OCI-M2 (cell line): ENCODE data around the gene CDH3.

ENCODE experiments used
- DNase-seq: peaks from one replicate; lab custom pipeline; 2025; ENCODE audit not compliant: unreplicated experiment; lab: John Stamatoyannopoulos, UW

CDH3 gene

GRCh38 chr16:68734782-68735181 is 89.7 kb downstream of the CDH3 start:
- DNase-seq = no peak

- no peak for DNase-seq
Observed at GRCh38 chr16:68736561-68736960, 91.5 kb downstream of the CDH3 start.

GRCh38 chr16:68737046-68737729 is 92.1 kb downstream of the CDH3 start, which contains the start of gene CDH1:
CDH1 (plus strand) TSS chr16:68737292; CDS start chr16:68737416, 124 bp downstream.
- no peak for DNase-seq

- no peak for DNase-seq
Observed at GRCh38 chr16:68737730-68738629, 92.9 kb downstream of the CDH3 start.

- DNase-seq = no peak
Observed at GRCh38 chr16:68739964-68740627, 95.0 kb downstream of the CDH3 start.

GRCh38 chr16:68740628-68741346 is 95.7 kb downstream of the CDH3 start:
- DNase-seq = no peak

- no peak for DNase-seq
Observed at GRCh38 chr16:68743664-68744063, 98.6 kb downstream of the CDH3 start.

GRCh38 chr16:68744744-68745280 is 99.7 kb downstream of the CDH3 start:
- DNase-seq = no peak

GRCh38 chr16:68746951-68747350 is 101.8 kb downstream of the CDH3 start:
- no peak for DNase-seq

GRCh38 chr16:68749432-68749831 is 104.3 kb downstream of the CDH3 start:
- DNase-seq = no peak
